Jurkat, Clone E6-1 (cell line): ENCODE data around the gene SUCLG2.

ENCODE experiments used
- DNase-seq: peaks from one replicate; pipeline ENCODE4 v3.0.0-alpha.2; 2011; ENCODE audit warnings: low read depth, low spot score
- H3K4me3 ChIP-seq: 2 replicates; pipeline ENCODE4 v1.5.1; 2011; ENCODE audit warnings: mild to moderate bottlenecking, low read length, control low read depth, moderate library complexity

Gene SUCLG2

GRCh38 chr3:67380118-67380517 is 274.3 kb downstream of the SUCLG2 start:
- H3K4me3 ChIP-seq: no peak overlapping the region
- no peak for DNase-seq

GRCh38 chr3:67377299-67377698 is 277.1 kb downstream of the SUCLG2 start:
- H3K4me3 ChIP-seq: no peak overlapping the region
- no peak for DNase-seq

GRCh38 chr3:67376416-67376815 is 278.0 kb downstream of the SUCLG2 start:
- no peak for DNase-seq
- no peak overlapping the region for H3K4me3 ChIP-seq

GRCh38 chr3:67375976-67376375 is 278.4 kb downstream of the SUCLG2 start:
- DNase-seq: no peak
- no peak overlapping the region for H3K4me3 ChIP-seq

GRCh38 chr3:67362686-67363085 is 291.7 kb downstream of the SUCLG2 start:
- peak; percentile 65 for DNase-seq
- no peak overlapping the region for H3K4me3 ChIP-seq

- no peak overlapping the region for H3K4me3 ChIP-seq
- no peak for DNase-seq
Observed at GRCh38 chr3:67361770-67362169, 292.6 kb downstream of the SUCLG2 start.

GRCh38 chr3:67361323-67361722 is 293.1 kb downstream of the SUCLG2 start:
- DNase-seq: peak; percentile 34
- H3K4me3 ChIP-seq: no peak overlapping the region

GRCh38 chr3:67357610-67358458 is 296.6 kb downstream of the SUCLG2 start:
- no peak overlapping the region for H3K4me3 ChIP-seq
- DNase-seq: peak; percentile 17

GRCh38 chr3:67349551-67350174 is 304.7 kb downstream of the SUCLG2 start:
- no peak overlapping the region for H3K4me3 ChIP-seq
- no peak for DNase-seq

- no peak for DNase-seq
Observed at GRCh38 chr3:67346081-67346480, 308.3 kb downstream of the SUCLG2 start.

GRCh38 chr3:67335813-67336212 is 318.6 kb downstream of the SUCLG2 start:
- H3K4me3 ChIP-seq: no peak overlapping the region
- no peak for DNase-seq

More at GRCh38 chr3:67346081-67346480, 308.3 kb downstream of the SUCLG2 start:
- no peak overlapping the region for H3K4me3 ChIP-seq

GRCh38 chr3:67334588-67334987 is 319.8 kb downstream of the SUCLG2 start:
- DNase-seq: no peak
- no peak overlapping the region for H3K4me3 ChIP-seq

- DNase-seq: no peak
- no peak overlapping the region for H3K4me3 ChIP-seq
Observed at GRCh38 chr3:67329358-67329757, 325.1 kb downstream of the SUCLG2 start.

- no peak for DNase-seq
- H3K4me3 ChIP-seq: no peak overlapping the region
Observed at GRCh38 chr3:67327582-67327981, 326.8 kb downstream of the SUCLG2 start.

GRCh38 chr3:67325231-67325630 is 329.2 kb downstream of the SUCLG2 start:
- DNase-seq: no peak
- no peak overlapping the region for H3K4me3 ChIP-seq
